GM21529 (cell line): ENCODE results near the gene UBE2I.

Experiments used
- ATAC-seq: cut with Tn5 transposase; IDR thresholded peaks from one replicate; pipeline ENCODE4 v1.9.1; 2021; ENCODE audit not compliant: unreplicated experiment

UBE2I gene

DNA sequence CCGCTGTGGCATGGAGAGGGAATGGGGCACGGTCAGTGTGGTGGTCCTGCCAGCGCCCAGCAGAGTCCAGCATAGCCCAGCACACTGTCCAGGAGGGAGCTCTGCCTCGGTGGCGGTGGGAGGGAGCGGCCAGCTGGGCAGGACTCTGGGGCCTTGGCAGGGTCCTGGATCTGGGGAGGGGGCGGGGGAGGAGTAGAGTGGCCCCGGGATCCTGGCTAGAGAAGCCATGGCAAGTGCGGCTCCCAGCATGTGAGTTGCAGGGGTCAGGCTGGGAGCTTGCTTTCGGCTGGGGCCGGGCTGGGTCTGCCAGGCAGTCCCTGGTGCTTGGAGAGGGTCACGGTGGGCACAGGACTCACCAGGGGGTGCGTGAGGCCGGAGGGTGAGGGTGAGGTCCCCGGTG is 46.2 kb downstream of the UBE2I start:
- no peak for ATAC-seq

DNA sequence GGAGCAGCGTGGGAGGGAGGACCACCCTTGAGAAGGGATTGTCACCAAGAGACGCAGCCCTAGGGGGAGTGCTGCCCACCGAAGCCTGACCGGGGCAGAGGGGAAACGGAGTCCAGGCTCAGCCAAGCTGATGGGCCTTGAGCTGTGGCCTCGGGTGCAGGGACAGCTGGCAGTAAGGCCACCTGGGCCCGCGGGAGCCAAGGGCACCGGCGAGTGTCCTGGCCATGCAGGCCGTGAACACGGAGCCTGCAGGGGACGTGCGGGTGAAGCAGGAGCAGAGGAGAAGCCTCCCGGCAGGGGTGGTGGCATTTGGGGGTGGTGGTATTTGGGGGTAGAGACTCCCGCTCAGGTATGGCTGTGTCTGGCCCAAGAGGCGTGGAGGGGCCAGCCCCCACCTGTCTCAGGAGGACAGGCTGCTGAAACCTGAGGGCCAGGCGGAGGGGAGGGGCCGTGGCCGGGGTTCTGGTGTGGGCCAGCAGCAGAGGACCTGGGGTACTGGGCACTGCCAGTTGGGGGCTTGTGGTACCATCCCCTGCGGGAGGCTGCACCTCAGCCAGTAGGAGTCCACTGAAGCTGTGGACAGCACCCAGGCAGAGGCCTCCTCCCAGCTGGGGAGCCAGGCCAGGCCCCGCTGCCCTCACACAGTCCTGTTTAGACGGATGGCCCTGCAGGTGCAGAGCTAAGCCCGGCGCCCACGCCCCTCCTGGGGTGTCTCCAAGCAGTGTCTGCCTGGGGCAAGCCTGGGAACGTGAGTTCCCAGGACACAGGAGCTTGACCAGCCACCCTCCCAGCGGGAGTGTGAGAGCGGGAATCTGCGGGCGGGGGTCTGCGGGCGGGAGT is 46.8 kb downstream of the UBE2I start:
- ATAC-seq = no peak

DNA sequence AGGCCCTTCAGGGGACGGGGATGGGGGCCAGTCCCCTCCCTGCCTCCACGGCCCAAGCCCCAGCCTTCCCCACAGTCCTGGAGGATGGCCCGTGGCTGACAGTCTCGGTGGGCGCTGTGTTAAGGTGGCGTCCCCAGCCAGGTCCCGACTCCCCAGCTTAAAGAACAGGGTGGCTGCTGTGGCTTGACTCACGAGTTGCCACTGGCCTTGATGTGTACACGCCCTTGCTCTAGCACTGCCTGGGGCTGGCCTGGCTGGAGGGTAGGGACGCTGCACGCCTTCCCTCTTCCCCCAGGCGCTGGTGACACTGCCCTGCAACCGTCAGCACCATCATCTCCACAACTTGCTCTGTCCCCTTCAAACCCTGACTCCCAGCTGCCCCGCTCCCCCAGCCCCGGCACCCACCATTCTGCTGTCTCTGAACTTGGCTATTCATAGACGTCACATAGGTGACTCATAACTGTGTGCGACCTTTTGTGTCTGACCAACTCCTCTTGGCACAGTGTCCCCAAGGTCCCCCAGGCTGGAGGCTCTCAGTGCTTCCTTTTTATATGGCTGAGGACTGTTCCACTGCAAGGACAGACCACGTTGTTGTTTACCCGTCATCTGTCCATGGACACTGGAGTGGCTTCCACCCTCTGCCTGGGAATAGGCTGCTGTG is 48.6 kb downstream of the UBE2I start:
- ATAC-seq = no peak

DNA sequence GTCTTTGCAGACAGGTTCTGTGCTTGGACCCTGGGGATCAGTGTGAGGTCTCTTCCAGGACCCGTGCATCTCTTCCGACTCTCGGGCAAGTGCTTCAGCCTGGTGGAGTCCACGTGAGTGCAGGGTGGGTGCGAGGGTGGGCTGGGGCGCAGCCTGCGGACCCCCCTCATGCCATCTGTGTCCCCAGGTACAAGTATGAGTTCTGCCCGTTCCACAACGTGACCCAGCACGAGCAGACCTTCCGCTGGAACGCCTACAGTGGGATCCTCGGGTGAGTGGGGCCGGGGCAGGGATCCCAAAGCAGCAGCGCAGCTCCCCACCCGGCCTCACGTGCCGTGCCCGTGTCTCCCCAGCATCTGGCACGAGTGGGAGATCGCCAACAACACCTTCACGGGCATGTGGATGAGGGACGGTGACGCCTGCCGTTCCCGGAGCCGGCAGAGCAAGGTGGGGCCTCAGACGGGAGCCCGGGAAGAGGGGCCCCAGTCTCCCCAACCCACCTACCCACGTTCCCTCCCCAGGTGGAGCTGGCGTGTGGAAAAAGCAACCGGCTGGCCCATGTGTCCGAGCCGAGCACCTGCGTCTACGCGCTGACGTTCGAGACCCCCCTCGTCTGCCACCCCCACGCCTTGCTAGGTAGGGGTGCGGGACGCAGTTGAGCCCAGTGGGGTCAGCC is 52.4 kb downstream of the UBE2I start:
- no peak for ATAC-seq

DNA sequence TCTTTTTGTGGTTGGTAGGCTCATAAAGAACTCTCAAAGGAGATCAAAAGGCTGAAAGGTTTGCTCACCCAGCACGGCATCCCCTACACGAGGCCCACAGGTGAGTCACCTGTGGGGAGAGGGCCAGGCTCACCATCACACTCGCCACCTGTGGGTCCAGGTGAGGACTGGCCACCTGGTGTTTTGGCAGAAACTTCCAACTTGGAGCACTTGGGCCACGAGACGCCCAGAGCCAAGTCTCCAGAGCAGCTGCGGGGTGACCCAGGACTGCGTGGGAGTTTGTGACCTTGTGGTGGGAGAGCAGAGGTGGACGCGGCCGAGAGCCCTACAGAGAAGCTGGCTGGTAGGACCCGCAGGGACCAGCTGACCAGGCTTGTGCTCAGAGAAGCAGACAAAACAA is 53.4 kb downstream of the UBE2I start:
- ATAC-seq = no peak

DNA sequence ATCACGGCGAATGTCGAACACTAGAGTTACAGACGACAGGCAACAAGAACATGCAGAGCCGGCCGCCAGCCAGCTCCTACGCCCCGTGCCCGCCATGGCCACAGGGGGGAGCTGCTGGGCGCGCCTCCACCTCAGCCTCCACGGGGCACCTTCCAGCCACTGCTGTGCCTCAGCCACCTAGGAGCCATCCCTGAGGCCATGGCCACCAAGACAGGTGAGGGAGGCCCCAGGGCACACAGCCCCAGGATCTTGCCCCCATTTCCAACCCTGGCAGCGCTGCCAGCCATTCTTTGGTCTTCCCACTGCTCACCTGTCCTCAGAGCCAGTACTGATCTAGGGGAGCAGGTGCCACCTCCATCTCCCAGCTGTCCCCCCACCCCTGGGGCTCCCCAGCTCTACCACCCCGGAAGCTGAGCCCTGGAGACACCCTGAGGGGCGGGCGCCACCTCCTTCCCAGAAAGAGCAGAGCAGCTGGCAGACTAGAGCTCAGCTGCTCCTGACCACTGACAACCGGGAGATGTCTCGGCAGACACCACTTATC is 54.1 kb downstream of the UBE2I start:
- ATAC-seq = no peak

DNA sequence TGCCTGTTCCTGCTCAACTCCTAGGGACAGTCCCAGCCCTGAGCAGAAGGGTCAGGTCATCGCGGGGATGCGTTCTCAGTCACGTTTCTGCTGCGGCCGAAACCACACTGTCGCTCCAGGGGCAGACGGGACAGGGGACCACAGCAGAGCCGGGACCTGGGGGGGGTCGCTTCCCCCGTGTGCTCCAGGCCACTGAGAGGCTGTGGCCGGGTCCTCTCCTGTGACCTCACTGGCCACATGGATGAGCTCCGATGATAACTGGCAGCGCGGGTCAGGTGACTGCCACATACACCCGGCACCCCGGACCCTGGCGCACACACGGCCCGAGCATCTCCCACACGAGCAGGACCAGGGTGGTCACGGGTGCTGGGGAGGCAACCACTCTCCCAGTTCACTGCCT is 55.1 kb downstream of the UBE2I start:
- ATAC-seq = no peak

DNA sequence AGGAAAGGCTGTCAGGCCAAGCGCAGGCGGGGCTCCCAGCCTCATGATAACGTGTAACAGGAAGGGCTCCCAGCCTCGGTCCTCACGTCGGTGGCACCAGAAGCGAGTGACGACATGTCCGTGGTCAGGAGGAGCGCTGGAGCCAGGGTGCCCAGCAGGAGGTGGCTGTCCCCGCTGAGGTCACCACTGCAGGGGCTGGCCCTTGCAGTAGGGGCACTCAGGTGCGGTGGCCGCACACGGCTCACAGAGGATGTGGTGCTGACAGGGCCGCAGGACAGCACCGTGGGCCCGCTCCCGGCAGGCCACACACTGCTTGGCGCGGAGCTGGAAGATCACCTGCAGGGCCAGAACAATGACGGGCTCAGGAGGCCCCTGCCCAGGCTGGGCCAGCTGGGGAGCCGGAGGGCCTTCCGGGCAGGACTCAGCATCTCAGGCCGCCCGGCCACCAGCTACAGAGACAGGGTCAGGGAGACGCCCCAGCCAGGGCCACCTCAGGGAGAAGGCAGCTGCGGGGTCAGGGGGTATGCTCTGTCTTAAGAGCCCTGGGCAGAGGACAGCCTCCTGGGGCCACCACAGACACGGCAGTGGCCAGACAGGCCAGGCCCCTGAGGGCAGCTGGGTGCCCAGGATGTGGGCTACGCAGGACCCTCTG is 56.8 kb downstream of the UBE2I start:
- no peak for ATAC-seq

DNA sequence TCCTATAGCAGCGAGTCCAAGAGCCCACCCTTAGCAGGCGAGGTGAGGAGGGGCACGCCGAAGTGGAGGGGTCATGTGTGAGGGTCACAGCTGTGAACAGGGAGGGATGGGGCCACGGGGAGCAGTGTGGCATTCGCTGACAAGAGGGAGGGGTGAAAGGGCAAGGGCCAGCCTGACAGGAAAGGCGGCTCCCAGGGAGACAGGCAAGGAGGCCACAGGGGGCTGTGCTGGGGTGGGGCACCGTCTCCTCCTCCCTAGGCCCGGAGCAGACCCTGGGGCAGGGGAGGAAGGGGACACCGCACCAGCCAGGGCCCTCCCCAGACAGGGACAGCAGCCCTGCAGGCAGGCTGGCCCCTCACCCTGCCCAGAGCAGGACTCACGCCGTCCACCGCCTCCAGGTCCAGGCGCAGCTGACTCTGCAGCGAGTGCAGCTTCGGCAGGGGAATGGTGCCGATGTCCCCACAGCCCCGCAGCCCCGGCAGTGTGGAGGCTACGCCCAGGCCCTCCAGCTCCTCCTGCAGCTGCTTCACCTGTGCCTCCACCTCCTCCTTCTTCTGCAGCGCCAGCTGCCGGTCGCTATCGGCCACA is 57.4 kb downstream of the UBE2I start:
- no peak for ATAC-seq

DNA sequence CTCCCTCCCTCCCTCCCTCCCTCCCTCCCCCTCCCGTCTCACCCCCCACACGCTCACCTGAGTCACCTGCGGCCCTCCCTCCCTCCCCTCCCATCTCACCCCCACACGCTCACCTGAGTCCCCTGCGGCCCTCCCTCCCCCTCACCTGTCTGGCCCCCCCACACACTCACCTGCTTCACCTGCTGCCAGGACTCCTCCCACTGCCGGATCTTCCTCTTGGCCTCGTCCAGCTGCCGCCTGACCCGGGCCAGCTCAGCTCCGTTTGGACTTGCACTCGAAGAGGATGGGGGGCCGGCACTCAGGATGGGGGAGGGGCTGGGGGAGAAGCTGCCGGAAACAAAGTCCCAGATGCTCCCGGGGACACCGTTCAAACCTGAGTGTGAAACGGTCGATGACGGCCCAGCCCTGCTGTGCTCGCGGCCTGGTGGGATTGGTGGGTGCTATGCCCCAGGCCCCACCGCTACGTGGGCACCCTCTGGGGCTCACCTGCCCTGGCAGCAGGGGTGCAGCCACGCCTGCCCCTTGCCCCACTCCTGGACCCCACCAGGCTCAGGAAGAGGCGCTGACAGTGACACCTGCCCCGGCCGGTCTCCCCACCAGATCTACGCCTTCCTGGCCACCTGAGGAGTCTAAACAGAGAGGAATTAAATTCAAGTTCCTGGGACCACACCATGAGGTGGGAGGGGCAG is 58.2 kb downstream of the UBE2I start:
- ATAC-seq = no peak

DNA sequence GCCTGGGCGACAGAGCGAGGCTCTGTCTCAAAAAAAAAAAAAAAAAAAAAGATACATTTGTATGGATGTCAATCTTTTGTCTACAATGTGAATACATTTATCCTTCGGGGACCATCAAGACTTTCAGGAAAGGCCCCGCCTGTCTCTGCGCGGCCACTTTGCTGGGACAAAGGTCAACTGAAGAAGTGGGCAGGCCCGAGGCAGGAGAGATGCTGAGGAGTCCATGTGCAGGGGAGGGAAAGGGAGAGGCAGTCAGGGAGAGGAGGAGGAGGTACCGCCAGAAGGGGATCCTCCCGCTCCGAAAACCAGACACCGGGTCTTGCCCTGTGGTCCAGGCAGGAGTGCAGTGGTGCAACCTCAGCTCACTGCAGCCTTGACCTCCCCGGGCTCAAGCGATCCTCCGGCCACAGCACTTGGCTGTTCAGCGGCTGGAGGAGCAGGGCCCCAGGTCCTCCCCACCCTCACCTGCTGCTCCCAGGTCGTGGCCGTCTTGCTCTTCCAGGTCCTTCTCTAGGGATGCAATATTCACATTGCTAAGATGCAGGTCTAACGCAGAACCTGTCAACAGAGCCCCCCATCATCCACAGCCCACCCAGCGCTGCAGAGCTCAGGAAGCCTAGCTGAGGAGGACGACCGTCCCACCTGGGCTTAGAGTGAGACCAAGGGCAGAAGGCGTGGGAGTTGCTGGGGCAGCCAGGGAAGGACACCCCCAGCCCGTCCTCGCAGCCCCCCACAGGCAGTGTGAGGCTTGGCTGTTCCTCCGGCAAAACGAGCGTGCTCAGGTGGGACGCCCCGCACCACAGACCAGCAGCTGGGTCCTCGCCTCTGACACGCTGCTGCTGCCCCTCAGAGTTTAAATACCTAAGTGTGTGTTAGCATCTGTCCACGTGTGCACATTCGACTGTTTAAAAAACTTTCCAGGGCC is 61.9 kb downstream of the UBE2I start:
- ATAC-seq = no peak

DNA sequence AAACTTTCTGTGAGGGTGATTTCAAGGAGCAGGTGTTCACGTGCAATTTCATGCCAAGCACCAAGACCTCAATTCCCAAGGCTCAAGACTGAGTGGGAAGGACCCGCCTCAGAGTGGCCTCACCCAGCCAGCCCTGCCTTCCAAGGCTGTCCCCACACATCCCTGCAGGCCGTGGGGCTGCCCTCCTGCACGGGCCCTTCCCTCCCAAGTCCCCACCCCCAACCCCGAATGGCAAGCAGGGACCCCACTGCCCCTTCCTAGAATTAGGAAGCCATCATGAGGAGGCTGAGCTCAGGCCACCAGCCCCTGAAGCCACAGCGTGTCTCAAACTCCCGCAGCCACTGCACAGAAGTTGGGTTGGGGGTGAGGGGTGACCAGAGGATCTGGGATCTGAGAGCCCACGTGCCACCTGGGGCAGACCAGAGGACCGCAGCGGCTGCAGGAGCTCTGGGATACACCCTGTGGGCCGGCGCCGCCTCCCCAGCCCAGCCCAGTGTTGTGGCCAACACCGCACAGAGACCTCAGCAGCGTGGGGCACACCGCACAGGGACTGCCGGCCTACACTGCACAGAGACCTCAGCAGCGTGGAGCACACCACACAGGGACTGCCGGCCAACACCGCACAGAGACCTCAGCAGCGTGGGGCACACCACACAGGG is 63.0 kb downstream of the UBE2I start:
- ATAC-seq = no peak

DNA sequence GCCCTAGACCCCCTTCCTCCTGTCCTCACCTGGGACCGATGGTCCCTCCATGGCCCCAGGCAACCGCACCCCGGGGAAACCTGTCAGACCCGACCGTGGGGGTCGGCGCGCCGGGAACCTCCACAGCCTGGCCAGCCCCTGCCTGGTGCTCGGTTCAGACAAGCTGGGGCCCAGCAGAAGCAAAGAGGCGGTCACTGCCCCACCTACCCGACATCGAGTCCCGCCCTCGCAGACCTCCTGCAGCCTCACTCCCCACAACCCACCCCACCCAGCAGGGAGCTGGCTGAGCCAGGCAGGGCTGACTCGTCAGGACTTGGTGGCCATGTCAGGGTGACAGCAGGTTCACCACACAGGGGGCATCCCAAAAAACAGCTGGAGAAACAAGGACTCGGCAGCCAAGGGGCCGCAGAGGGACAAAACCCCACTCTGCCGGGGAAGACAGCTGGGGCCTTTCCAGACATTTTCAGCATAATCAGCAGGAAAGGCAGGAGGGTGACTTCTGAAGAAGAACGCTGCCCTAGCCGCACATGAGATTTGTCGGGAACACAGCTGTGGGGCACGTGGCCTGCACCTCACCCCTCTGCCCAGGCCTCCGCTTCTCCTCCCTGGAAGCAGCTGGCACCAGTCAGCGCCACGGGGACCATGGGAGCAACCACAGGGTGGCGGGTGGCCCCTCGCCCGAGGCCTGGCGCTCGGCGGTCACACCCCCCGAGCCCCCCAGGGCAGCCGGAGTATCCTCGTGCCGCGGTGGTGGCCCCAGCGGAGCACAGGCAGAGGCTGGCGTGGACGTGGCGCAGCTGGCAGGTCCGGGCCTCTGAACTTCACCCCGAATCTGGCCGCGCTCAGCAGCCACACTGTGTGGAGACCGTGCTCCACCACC is 65.2 kb downstream of the UBE2I start:
- ATAC-seq = no peak

DNA sequence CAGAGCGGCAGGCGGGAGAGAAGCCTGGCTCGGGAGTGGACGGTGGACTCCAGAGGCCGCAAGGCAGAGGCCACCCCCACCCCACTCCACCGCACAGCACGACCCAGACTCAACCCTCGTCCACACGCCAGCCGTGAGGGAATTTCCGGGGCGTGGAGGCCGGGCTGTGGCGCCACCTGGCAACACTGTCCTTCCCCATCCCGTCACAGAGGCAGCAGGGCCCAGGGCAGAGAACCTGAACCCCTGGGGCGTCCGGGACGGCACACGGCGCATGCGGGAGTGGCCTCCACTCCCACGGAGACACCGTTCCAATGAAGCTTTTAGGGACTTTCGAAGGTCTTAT is 65.8 kb downstream of the UBE2I start:
- ATAC-seq = no peak

DNA sequence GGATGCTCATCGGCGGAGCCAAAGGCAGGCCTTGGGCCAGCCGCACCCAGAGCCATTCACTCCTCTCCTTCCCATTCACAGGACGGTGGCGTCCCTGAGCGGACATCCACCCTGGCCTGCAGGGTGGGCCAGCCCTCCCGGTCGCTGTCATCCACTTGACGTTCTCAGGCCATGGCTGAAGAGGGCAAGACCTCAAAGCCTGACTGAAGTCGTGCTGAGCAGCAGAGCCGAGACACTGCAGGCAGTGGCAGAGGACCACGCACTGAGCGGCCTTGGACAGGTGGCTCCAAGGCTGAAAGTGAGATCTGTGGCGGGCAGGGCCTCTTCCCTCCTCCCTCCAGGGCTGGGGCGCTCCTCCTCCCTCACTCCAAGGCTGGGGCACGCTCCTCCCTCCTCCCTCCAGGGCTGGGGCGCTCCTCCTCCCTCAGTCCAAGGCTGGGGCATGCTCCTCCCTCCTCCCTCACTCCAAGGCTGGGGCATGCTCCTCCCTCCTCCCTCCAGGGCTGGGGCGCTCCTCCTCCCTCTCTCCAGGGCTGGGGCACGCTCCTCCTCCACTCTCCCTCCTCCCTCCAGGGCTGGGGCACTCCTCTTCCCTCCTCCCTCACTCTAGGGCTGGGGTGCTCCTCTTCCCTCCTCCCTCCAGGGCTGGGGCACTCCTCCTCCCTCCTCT is 66.4 kb downstream of the UBE2I start:
- no peak for ATAC-seq
